T-helper 1 cell treated with Interleukin-12 subunit alpha and Interleukin-12 subunit beta and Interleukin-4 antibody, amounts not matched to agents 30 μg/mL and 1 μg/mL, for 36 hours (primary cell): ENCODE results near the gene RB1.

Source experiments
- H3K27ac Mint-ChIP-seq: one replicate; pipeline ENCODE4 v1.8.0; 2021; ENCODE audit warnings: mild to moderate bottlenecking, mixed read lengths
- H3K27me3 Mint-ChIP-seq: one replicate; pipeline ENCODE4 v1.8.0; 2021; ENCODE audit warnings: low read depth, mixed read lengths
- H3K36me3 Mint-ChIP-seq: one replicate; pipeline ENCODE4 v1.8.0; 2021; ENCODE audit warnings: low read depth, mixed read lengths
- H3K4me1 Mint-ChIP-seq: one replicate; pipeline ENCODE4 v1.8.0; 2021; ENCODE audit warnings: low read depth, mixed read lengths
- H3K4me3 Mint-ChIP-seq: one replicate; pipeline ENCODE4 v1.8.0; 2021; ENCODE audit warnings: mild to moderate bottlenecking, moderate library complexity, mixed read lengths
- H3K9me3 Mint-ChIP-seq: one replicate; pipeline ENCODE4 v1.8.0; 2021; ENCODE audit warnings: mixed read lengths

The RB1 gene

DNA sequence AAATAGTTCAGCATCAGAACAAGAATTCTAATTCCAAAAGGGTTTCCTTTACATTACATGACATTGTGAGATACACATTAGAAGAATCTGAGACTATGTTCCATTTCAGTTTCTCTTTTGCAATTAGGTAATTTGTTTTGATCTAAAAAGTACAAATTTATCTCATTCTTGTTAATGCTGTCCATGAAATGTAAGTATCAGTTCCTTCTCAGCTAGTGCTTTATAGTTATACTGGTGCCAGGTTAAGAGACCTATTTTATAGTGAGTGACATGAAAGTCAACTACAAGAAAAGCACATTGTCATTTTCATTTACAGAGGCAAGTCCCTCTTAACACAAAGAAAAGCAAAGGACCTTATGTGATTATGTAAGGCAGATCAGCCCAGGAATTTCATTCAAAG, 185.4 kb downstream of the RB1 start:
- Mint-ChIP-seq H3K9me3 (no peaks in the 10 kb centered on the region), H3K27ac (peak overlapping the region; percentile 60), H3K4me1 (peaks cover 25% of the 10 kb centered on the region), H3K36me3 (peaks cover 23% of the 10 kb centered on the region), H3K27me3 (no peaks in the 10 kb centered on the region), H3K4me3 (peak overlapping the region; percentile 49)

DNA sequence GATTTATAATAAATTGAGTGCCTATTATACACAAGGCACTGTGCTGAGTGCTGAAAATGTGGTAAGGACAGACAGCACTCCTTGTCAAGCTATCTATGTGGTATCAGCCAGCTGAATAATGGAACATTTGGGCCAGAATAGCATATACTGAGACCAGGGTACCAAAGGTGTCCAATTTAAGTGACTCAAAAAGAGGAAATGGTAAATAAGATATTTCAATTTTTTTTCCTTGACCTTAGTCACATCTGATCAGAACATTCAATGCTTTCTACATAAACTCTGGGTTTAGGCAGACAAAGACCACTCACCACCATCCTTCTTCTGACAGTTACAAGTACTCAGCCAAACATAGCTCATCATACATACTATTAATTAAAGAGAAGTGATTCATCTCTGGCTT, 186.1 kb downstream of the RB1 start:
- Mint-ChIP-seq H3K27ac (no peak overlapping the region), H3K9me3 (no peaks in the 10 kb centered on the region), H3K4me3 (no peak overlapping the region), H3K36me3 (peaks cover 23% of the 10 kb centered on the region), H3K4me1 (peaks cover 25% of the 10 kb centered on the region), H3K27me3 (no peaks in the 10 kb centered on the region)

DNA sequence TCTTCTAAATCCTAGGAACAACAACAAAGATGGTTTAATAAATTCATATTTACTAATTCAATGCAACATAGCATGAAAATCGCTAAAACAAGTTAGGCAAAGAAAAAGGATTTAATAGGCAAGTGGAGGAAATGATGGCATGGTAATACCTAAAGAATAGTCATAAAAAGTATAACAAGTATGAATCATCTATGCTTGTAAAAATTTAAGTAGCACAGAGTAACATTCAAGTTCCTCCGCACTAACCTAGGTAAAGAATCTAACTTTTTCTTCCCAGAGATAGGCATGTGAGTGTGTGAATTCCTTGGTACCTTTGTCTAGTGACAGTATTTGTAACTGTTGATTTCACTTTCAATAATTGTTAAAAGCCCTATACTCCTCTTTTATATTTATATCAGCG, 186.7 kb downstream of the RB1 start:
- Mint-ChIP-seq H3K36me3 (peaks cover 21% of the 10 kb centered on the region), H3K27ac (no peak overlapping the region), H3K4me3 (no peak overlapping the region), H3K9me3 (no peaks in the 10 kb centered on the region), H3K4me1 (peaks cover 25% of the 10 kb centered on the region), H3K27me3 (no peaks in the 10 kb centered on the region)

DNA sequence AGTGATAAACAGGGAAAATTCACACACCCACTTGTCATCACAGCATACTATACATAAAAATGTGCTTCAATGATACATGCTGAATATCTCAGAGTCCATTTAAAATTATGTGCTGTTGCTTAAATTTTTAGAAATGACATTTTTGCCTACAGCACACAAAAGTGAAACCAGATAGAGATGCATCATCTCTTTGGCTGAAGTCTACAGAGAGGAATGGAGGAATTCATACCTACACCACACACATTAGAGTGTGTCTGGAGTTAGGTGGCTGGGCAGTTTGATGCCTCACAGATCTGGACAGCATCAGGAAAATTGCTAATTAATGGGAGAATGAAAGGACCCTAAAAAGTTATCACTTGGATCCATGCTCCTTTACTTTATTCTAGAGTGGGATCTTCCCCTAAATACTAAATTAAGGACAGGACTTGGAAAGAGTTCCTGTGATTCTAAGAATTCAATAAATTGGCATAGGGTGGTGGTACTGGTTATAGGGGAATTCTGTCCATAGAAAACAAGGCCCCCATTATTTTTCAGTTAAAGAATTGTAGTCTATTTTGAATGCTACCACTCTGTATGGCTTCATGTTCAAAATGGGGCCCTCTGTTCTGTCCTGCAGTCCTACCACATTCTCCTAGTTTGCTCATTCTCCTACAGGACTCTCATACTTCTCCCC, 188.0 kb downstream of the RB1 start:
- H3K36me3 Mint-ChIP-seq = peaks cover 18% of the 10 kb centered on the region
- no peaks in the 10 kb centered on the region for H3K27me3 Mint-ChIP-seq
- H3K9me3 Mint-ChIP-seq = no peaks in the 10 kb centered on the region
- peak overlapping the region; percentile 74 for H3K27ac Mint-ChIP-seq
- no peak overlapping the region for H3K4me3 Mint-ChIP-seq
- peaks cover 32% of the 10 kb centered on the region for H3K4me1 Mint-ChIP-seq

DNA sequence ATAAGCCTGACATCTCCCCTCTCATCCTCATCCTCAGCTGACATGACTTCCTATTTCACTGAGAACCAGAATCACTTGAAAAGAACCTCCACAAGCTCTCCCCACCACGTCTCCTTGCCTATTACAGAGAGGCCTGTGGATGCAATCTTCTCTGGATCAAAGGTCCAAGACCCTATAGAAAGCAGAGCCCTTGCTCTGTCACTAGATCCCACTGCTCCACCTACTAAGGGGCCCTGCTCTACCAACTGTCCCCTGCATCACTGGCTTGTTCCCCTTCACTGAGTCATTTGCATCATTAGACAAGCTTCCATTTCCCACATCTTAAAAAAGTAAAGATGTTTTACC, 188.5 kb downstream of the RB1 start:
- H3K9me3 Mint-ChIP-seq = no peaks in the 10 kb centered on the region
- H3K36me3 Mint-ChIP-seq = peaks cover 19% of the 10 kb centered on the region
- H3K4me3 Mint-ChIP-seq = no peak overlapping the region
- peaks cover 33% of the 10 kb centered on the region for H3K4me1 Mint-ChIP-seq
- no peak overlapping the region for H3K27ac Mint-ChIP-seq
- no peaks in the 10 kb centered on the region for H3K27me3 Mint-ChIP-seq

DNA sequence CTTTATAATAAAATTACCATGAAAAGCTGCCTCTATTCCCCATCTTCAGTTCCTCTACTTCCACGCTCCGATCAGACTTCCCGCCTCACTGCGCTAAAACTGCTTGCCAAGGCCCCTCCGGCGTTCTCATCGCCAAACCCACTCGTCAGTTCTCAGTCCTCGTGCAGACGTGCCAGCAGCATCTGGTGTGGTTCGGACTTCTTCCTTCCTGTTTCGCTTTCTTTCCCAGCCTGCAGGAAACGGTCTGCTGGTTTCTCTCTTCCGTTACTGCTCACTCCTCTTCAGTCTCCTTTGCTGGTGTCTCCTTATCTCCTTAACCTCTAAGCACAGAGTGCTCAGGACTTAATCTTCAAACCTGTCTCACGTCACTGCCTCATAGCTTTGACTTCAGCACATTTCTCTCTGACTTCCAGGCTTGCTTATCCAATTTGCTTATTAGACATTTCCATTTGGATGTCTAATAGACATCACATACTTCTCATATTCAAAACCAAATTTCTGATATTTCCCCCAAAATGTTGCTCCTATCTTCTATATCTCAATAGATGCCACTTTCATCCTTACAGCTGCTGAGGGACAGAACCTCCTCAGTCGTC, 189.0 kb downstream of the RB1 start:
- Mint-ChIP-seq H3K4me3 (no peak overlapping the region), H3K4me1 (peaks cover 35% of the 10 kb centered on the region), H3K9me3 (no peaks in the 10 kb centered on the region), H3K27ac (no peak overlapping the region), H3K27me3 (no peaks in the 10 kb centered on the region), H3K36me3 (peaks cover 15% of the 10 kb centered on the region)

DNA sequence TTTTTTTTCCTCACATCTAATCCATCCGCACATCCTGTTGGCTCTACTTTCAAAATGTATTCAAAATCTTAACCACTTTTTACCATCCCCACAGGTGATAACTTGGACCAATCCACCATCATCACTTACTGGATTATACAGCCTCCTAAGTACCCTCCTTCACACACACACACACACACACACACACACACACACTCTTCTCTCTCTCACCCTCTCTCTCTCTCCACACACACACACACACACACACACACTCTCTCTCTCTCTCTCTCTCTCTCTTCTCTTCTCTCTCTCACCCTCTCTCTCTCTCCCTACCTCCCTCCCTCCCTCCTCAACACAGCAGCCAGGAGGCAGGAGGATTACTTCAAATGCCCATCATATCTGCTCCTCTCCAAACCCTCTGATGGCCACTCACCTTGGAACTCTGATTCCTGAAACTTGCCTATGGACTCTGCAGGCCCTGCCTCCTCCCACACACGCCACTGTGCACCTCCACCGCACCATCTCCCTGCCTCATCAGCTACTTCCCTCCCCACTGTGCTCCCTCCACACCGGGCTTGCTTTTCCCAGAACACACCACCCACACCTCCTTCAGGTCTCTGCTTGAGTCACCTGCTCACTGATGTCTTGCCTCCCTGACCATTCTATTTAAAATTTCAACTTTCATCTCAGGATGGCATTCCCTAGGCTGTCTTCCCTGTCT, 189.7 kb downstream of the RB1 start:
- H3K4me3 Mint-ChIP-seq = no peak overlapping the region
- H3K36me3 Mint-ChIP-seq = peaks cover 13% of the 10 kb centered on the region
- no peak overlapping the region for H3K27ac Mint-ChIP-seq
- H3K27me3 Mint-ChIP-seq = no peaks in the 10 kb centered on the region
- H3K9me3 Mint-ChIP-seq = no peaks in the 10 kb centered on the region
- peaks cover 34% of the 10 kb centered on the region for H3K4me1 Mint-ChIP-seq

DNA sequence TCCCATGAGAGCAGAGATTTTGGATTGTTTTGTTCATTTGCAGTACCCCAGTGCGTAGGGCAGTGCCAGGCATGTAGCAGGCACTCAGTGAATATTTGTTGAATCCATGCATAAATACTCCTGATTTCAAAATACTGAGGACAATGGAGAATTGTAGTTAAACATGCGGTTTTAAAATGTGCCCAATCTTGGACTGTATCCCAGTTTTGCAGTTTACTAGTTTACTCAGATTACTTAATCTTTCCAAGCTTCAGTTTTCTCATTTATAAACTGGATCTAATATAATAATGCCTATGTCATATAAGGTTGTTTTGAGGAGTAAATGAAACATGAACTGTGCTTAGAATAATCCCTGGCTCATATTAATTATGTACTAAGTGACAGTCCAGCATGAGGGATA, 190.3 kb downstream of the RB1 start:
- Mint-ChIP-seq H3K27me3 (no peaks in the 10 kb centered on the region), H3K4me1 (peaks cover 35% of the 10 kb centered on the region), H3K4me3 (no peak overlapping the region), H3K36me3 (peaks cover 12% of the 10 kb centered on the region), H3K9me3 (no peaks in the 10 kb centered on the region), H3K27ac (no peak overlapping the region)

DNA sequence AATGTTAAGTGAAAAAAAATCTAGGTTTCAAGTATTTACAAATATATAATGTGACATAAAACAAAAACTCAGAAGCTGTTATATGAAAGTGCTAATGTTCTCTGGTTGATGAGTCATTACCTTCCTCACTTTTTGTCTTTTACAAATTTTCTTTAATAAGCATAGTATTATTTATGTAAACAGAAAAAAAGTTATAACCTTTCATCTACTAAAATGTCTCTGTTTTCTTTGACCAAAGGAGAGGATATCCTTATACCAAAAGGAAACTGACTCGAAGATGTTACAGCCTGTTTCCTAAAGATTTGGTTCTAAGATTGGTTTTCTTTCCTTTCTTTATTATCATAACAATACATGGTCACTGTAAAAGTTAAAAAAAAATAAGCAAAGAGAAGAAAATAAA, 191.3 kb downstream of the RB1 start:
- H3K4me1 Mint-ChIP-seq = peaks cover 35% of the 10 kb centered on the region
- H3K27me3 Mint-ChIP-seq = peaks cover 6% of the 10 kb centered on the region
- H3K36me3 Mint-ChIP-seq = peaks cover 12% of the 10 kb centered on the region
- no peak overlapping the region for H3K4me3 Mint-ChIP-seq
- H3K9me3 Mint-ChIP-seq = no peaks in the 10 kb centered on the region
- H3K27ac Mint-ChIP-seq = no peak overlapping the region

DNA sequence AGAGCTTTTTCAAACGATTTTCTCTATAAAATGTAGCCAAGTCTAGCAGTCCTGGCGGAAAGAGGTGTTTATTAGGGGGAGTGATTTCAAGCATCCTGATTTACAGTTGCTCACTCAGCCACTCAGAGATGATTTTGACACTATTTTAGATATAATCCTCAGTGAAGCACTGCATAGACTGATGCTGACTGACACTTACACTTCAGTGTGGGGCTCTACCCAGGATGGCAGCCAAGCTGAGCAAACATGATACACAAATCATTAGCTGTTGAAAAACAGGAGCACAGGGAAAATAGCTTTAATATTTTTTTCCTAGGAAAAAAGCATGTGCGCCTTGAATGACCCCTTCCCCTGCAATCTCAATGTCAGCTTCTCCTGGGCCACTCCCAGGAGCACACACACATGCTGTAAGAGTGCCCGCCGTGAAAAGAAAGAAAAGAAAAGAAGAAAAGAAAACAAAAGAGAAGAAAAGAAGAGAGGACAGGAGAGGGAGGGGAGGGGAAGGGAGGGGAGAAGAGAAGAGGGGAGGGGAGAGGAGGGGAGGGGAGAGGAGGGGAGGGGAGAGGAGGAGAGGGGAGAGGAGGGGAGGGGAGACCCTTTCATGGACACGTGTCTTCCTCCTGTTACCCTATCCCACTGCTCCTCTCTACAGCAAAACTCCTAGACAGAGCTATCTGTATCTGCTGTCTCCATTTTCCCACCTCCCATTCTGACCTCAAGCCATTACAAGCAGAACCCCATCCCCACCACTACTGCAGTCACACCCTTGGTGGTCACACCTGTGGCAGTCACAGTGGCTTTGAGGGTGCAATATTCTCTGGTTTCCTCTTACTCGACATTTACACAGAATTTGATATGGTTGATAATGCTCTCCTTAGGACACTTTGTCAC, 193.0 kb downstream of the RB1 start:
- H3K36me3 Mint-ChIP-seq = peaks cover 12% of the 10 kb centered on the region
- peak overlapping the region; percentile 54 for H3K27ac Mint-ChIP-seq
- no peaks in the 10 kb centered on the region for H3K9me3 Mint-ChIP-seq
- H3K27me3 Mint-ChIP-seq = peaks cover 6% of the 10 kb centered on the region
- H3K4me3 Mint-ChIP-seq = peak overlapping the region; percentile 53
- H3K4me1 Mint-ChIP-seq = peaks cover 35% of the 10 kb centered on the region

DNA sequence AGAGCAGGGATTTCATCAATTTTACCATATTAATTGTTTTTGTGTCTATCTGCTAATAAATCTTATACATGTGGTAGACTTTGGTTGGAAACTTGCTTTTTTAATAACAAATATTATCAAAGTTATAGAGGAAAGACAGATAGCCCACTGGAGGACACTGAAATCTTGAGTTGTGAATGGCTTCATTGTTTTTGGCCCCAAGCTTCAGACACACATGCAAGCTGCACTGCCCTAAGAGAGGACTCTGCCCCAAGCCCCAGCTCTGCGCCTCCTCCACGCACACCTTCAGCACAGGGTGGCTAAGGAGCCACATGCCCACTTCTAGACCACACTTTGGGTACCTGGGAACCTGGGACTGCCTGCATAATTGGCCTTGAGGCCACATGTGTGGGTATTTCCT, 194.1 kb downstream of the RB1 start:
- Mint-ChIP-seq H3K36me3 (peaks cover 15% of the 10 kb centered on the region), H3K4me1 (peaks cover 39% of the 10 kb centered on the region), H3K27ac (no peak overlapping the region), H3K4me3 (no peak overlapping the region), H3K27me3 (peaks cover 6% of the 10 kb centered on the region), H3K9me3 (no peaks in the 10 kb centered on the region)

DNA sequence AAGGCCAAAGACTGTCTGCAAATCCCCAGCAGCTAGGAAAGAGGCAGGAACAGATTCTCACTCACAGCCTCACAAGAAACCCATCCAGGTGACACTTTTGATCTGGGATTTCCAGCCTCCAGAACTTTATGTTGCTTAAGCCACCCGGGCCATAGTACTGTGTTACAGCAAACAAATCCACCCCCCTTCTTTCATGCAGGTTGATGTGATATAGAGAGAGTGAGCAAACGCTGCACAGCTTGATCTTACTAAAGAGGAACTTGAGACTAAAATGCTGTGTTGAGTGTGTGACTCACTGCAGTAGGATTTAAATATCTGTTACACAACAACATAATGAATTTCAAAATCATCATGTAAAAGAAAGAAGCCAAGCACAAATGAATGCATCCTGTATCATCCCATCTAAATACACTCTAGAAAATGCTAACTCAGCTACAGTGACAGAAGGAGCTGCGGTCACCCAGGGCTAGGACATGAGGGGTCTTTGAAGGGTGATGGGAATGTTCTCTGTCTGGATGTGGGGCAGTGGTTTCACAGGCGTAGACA, 197.2 kb downstream of the RB1 start:
- H3K36me3 Mint-ChIP-seq = peaks cover 19% of the 10 kb centered on the region
- no peak overlapping the region for H3K4me3 Mint-ChIP-seq
- peaks cover 65% of the 10 kb centered on the region for H3K4me1 Mint-ChIP-seq

DNA sequence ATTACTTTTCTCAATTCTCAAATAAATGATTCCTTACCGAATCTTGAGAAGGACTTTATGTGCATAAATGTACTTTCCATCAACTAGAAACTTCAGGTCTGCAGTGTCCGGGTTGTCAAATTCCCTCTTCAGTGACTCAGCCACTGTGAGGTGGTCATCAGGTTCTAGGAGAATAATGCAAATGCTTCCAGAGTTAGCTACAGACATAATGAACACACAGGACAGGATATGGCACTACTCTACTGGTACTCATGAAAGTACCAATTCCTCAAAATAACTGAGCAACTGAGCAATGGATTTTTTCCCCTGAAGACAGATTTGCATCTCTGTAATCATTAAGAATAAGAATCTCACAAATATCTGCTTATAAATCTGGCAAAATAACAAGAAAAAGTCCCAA, 198.2 kb downstream of the RB1 start:
- Mint-ChIP-seq H3K27me3 (peaks cover 16% of the 10 kb centered on the region), H3K9me3 (no peaks in the 10 kb centered on the region), H3K4me3 (no peak overlapping the region), H3K4me1 (peaks cover 67% of the 10 kb centered on the region), H3K27ac (no peak overlapping the region), H3K36me3 (peaks cover 25% of the 10 kb centered on the region)

More for the DNA sequence above, 197.2 kb downstream of the RB1 start:
- no peak overlapping the region for H3K27ac Mint-ChIP-seq
- no peaks in the 10 kb centered on the region for H3K9me3 Mint-ChIP-seq
- peaks cover 13% of the 10 kb centered on the region for H3K27me3 Mint-ChIP-seq

DNA sequence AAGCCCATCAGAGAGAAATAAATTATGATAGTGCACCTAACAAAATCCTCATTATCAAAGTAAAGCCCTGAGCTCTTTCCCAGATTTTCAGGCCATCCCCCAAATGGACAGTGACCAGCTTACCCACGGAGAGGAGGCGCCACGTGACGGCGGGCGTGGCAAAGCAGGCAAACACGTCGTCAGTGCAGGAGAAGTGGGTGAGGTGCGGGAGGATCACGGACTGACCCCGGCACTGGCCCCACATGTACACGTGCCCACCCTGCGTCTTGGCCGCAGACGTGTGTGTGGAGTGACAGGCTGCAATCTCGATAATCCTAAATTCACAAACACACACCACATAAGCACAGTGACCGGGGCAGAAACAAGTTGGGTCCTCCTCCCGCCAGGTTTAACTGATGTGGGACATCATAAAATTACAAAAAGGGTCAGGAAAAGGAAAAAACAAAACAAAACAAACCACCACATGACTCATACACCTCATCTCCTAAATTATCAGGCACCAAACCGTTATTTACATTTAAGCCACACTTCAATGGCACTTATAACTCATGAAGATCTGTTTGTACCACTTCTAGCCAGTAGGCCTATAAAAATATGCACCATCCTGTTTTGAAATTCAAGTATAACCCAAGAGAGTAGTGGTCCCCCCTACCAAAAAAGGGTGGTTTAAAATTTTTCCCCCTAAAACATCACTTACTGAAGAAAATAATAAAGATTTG, 199.2 kb downstream of the RB1 start:
- no peaks in the 10 kb centered on the region for H3K9me3 Mint-ChIP-seq
- H3K36me3 Mint-ChIP-seq = peaks cover 28% of the 10 kb centered on the region
- H3K27ac Mint-ChIP-seq = no peak overlapping the region
- peaks cover 63% of the 10 kb centered on the region for H3K4me1 Mint-ChIP-seq
- peaks cover 16% of the 10 kb centered on the region for H3K27me3 Mint-ChIP-seq
- H3K4me3 Mint-ChIP-seq = no peak overlapping the region
